GDM1 (cell line): Measurements from ENCODE around the gene SCG5.

Experiments used
- DNase-seq: peaks from one replicate; lab custom pipeline; 2025; lab: John Stamatoyannopoulos, UW

Gene SCG5

DNA sequence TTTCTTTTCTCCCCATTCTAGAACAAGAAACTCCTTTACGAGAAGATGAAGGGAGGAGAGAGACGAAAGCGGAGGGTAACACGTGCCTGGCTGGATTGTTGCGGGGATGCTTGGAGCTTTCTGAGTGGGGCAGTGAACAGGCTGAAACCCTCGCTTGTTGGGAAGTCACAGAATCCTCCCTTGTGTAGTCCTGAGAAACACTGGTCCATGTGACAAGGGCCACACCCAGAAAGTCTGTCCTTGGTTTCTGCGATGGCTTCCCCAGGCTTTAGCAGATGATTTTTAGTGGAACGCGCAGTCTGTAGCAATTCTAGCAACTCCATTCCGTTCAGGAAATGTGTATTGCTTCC is 50.2 kb downstream of the SCG5 start:
- no peak for DNase-seq

DNA sequence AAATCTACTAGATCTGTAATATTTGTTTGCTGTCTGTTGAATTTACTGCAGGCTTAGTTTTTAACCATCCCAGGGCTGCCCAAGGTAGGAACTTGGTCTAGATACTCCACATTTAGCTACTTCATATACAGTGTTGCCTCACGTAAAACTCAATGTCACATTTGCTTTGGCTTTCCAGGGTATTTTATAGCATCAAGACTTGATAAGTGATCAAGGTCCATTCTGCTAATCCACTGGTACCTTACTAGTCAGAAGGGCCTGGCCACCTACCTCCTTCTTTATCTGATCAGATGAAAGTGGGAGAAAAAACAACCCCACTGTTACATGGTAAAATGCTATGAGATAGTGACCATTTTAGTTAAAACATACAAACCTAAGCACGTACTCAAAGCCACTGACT is 50.8 kb downstream of the SCG5 start:
- no peak for DNase-seq

DNA sequence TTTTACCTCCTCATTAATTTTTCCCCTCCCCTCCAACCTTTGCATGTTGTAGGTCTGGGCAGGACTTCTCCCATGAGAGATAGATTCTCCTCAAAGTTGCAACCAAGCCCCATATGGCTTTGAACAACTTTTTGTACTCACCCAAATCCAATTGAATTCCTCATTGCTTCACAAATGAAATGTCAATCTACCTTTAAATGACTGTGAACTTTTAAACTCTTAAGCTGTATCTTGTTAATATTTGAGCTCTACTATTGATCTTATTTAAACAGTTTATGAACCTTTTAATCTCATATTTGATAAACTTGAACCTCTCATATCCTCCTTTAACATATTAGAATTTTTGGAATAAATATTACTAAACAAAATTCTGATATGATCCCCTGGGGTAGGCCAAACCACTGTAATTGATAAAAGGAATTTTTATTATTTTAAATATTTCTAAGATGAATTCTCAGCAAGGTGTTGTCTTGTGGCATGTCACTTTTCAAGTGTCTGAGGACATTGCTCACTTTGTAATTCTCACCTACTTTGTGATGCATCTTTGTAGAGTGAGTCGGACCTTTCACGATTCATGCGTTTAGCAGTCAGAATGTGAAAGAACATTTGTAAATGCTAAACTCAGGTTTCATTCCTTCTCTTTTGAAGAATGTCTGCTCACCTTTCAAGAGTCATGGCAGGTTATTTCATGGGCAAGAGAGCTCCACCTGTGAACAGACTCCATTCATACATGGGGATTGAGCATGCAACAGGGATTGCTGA is 52.9 kb downstream of the SCG5 start:
- DNase-seq = no peak

DNA sequence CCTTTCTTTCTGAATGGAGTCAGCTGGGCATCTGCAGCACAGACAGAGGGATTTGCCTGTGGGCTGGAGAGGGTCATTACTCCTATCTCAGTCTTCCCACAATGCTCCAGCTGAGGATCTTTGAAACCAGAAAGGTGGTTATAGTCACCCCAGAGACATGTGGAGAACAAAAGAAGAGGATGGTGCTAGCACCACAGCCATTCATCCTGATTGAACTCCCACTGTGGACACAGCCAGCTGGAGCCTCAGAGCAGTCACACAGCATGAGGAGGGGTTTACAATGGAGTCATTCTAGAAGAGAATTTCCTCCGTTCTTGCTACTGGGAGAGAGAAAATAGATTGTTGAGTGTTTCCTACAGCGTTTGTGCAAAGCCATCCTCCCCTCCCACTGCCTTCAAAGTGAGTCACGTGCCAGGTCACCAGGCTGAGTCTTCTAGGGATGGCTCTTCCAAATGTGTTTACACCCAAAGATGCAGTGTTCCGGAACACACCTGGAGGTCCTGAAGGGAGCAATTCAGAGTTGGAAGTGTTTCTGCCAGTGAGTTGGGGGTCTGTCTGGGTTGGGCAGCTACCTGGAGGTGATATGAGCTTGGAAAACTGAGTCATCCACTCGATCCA is 57.4 kb downstream of the SCG5 start:
- no peak for DNase-seq

DNA sequence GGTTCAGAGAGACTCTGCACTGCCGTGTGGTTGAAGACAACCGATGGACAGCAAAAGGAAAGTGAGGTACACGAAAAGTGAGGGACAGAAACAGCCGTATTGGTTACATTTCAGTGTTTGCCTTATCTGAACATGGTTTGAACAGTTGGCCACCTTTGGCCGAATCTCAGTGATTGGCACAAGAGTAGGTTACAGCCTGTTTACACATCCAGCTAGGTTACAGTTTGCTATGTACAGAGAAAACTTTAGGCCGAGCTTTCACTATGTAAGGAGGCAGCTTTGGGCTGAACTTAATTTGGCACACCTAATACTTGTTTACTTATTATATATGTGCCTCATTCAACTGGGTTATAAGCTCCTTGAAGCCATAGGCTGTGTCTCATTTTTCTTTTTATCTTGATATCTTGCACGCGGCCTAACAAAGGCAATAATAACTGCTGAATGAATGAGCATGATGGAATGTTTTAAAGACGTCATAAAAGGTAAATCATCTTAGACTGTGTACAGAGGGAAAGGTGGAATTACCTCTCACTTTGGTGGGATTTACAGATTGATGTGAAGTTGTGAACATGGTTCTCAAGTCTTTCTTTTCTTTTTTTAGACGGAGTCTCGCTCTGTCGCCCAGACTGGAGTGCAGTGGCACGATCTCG is 59.1 kb downstream of the SCG5 start:
- no peak for DNase-seq

DNA sequence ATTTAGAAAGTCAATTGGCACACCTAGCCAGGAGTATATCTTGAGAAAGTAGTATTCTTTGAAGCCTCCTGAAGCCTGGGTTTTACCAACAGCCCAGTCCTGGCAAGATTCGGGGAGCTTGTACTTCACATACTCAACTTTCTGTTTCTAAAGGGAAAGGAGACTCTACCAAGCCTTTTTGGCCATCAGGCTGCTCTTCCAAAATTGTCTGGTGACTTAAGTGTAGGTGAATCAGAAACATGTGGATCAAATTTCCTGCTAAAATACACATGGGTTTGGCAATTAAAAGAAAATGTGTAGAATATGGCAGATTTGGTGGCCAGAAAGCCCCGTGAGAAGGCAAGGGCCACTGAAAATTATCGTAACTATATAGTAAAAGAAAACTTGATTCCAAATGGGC is 60.4 kb downstream of the SCG5 start:
- no peak for DNase-seq

DNA sequence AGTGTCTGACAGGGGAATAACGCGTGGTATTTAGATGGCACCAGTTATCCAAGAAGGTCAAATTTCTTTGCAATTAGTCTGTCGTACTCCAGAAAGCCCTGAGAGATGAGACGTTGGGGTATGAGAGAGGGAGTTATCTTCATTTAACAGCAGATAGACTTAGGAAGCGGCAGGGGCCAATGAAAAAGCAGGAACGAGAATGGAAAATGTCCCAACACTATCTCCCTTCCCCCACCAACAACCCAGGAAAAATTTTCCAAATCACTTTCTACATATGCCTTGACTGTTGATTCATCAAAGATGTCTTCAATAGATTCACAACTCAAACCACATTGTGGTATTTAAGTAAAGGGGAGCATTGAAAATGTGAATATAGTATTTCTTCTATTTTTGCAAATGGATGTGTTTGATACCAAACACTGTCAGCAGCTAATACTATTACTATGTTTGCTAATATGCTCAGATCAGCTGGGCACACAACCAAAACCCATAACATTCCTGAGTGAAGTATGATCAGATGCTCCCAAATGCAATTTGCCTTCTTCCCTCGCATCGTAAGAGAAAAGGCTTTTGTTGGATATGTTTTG is 63.0 kb downstream of the SCG5 start:
- no peak for DNase-seq

DNA sequence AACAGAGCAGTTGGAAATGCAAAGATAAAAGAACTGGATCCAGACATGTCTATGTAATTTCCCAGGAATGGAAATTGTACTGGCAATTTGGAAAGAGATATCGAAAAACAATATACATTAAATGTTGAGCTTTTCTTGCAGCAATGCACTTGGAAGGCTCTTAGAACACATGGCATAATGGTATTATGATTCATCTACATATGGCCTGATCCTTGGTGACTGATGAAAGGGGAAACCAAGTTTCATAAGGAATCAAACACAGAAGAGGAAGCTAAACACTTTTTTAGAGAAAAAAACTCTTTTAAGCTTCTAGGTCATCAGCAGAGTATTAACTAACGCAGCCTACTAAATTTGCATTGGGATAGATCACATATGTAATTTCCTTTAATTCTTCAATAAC is 63.9 kb downstream of the SCG5 start:
- DNase-seq = no peak

DNA sequence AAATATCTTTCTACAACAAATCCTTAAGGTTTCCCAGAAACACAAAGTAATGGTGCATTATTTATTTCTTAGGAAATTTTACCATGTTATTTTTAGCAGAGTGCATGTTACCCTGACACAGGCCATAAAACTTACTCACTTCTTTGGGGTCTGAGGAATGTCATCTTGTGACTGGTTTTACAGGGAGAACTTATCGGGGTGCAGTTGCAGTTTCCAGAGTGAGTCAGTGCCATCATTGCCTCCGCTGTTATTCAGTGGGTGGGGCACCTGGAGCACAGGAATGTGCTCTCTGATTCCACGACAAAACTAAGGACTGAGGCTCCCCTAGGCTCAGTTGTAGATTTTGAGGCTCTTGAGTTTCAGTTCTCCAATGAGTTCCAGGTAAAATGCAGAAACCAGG is 65.2 kb downstream of the SCG5 start:
- DNase-seq = no peak

DNA sequence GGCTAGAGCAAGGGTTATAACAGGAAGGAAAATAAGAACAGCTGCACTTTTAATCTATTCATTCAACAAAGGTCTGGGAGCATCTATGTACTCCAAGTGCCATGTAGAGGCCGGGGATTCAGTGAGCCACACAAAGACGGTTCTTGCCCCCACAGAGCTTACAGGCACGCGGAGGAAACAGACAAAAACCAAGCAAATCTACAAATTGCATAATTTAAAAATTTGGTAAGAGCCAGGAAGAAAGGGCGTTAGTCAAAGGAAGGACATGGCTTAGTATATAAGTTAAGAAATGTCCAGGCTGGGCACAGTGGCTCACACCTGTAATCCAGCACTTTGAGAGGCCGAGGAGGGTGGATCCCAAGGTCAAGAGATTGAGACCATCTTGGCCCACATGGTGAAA is 65.9 kb downstream of the SCG5 start:
- DNase-seq = no peak

DNA sequence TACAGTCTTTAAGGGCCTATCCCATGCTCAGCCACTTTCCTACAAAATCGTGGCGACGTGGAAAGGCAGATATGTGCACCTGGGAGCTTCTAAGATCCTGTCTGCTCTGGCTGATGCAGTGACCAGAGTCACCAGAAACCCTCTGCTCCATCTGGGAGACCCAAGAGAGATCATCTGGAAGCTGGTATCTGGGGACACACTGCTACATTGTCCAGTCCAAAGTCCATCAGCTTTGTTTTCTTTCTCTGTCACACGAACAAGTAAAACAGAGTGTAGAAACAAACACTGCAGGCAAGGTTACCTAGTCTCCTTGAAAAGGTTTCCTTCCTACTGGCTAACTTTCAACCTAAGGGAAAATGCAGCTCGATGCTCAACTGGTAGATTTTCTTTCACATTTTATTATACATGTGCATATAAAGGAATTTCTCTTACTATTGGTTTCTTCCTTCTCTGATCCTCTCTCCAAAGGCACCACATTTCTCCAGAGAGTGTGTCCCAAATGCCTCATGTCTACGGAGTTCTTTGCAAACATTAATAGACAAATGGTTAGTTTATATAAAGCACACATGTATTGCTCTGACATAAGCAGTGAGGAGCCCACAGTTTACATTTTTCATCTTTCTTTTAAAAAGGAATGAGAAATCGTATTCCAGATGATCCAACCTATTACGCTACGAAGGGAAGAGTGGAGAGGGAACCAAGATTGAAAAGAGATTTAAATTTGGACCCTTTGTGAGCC is 68.0 kb downstream of the SCG5 start:
- DNase-seq = no peak

DNA sequence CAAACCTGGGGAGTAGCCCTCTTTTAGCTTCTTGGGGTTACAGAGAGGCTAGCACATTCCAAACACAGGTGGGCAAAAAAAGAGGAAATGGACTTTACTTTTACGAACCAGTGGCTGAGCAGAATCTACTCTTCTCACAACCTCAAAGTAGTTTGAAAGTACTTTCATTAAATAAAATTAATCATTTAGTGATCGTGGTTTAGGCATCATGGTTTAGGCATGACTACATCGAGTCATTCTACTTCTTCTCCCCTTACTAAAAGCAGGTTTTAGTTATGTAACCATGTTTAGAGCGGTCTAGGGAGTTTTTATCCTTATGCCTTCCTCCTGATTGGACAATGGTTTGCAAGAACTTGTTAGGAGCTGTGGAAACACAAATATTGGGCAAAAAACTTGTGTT is 73.8 kb downstream of the SCG5 start:
- no peak for DNase-seq

DNA sequence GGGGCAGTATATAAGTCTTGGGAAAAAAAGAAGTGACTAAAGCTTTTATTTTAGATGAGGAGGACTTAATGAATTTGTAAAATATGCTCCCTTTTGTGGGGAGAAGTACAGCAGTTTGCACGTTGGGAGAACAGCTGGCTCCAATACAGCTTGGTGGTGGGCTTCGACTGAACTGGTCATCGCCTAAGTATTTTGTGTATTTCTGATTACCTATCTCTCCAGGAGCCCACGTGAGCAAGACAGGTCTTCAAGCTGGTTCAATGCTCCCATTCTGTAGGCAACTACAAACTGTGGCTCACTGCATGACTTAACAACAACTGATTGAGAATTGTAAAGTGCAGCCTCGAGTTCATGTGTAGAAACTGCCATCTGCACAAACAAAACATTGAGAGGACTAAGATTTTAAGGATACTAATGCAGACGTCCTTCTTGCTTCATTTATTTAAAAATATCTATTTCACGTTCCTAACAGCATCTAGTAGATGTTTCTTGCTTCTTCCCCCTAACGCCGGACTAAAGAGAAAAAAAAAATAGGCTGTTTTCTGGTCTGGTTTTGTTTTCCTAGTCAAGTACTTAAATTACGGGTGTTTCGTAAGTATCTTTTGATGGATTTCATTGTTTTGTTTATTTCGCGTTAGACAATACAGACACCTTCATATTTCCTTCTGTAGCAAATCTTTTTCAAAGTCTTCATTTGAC is 74.9 kb downstream of the SCG5 start:
- no peak for DNase-seq

DNA sequence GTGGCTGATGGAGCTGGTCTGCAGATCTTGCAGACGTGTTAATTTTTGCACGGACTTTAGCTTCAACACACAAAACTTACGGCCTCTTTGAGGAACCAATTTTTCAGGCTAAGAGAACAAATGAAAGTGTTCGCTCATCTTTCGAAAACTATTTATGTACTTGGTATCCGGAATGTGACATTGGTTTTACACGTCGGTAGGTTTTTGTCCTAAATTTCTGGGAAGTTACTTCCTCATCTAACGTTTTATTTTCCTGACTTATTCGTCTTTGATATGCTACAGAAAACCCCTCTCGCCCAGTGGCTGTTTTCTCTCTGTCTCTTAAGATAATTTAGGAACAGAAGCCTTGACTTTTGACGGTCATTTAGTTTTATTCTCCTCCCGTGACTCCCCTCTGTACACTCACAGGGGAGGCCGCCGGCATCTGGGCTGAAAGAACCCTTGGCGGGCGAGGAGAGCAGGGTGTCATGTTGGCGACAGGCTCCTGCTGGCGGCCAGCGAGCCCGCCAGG is 75.5 kb downstream of the SCG5 start:
- DNase-seq = no peak

DNA sequence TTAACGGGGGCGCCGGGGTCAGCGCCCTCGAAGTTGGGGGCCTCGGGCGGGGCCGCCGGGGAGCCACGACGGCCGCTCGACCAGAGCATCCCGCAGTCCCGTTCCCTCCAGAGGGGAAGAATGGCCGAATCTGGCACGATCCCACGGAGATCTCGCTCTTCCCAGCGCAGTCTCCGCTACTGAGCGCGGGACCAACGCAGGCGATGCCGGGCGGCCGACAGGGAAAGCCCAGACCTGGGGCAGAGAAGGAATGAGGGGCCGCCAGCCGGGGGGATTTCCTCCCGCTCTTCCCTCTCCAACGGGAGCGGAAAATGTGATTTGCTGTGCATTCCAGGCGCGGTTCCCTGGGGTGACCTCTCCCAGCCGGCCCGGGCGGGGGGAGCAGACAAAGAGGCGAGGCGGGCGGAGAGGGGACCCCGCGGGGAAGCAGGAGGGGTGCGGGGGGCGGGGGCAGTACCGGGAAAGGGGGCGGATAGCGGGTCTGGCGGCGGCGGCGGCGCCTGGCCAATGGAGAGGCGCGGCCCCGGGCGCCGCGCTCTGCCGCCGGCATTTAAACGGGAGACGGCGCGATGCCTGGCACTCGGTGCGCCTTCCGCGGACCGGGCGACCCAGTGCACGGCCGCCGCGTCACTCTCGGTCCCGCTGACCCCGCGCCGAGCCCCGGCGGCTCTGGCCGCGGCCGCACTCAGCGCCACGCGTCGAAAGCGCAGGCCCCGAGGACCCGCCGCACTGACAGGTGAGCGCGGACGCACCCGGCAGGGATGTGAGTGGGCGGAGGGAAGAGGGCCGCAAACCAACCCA is 76.1 kb downstream of the SCG5 start, which contains the start of gene GREM1:
TSS of gene GREM1 (plus strand) at position 579 of the 801 bp plus-strand sequence. CDS start 12,687 bp downstream, outside the sequence.
- no peak for DNase-seq

DNA sequence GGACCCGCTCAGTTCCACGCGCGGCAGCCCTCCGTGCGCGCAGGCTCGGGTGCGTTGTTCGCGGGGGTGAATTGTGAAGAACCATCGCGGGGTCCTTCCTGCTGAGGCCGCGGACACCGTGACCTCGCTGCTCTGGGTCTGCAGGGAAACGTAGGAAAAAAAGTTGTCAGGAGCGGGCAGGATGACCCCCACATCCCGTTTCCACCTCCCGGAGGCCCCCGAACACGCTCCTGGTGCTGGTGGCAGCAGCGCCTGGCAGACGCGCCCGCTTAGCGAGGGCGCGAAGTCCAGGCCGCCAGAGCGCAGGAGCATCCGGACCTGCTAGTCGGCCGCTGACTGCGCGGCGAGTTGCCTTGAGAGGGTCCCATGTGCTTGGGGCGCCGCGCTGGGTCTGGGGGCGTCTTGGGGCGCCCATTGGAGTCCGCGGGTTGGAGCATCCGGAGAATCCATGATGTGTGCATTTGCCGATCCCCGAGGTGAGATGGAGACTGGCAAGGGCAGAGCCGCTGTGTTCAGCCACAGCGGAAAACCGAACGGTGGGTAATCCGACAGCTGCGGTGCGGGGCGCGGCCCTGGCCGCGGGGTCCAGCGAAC is 76.8 kb downstream of the SCG5 start:
- DNase-seq = no peak

DNA sequence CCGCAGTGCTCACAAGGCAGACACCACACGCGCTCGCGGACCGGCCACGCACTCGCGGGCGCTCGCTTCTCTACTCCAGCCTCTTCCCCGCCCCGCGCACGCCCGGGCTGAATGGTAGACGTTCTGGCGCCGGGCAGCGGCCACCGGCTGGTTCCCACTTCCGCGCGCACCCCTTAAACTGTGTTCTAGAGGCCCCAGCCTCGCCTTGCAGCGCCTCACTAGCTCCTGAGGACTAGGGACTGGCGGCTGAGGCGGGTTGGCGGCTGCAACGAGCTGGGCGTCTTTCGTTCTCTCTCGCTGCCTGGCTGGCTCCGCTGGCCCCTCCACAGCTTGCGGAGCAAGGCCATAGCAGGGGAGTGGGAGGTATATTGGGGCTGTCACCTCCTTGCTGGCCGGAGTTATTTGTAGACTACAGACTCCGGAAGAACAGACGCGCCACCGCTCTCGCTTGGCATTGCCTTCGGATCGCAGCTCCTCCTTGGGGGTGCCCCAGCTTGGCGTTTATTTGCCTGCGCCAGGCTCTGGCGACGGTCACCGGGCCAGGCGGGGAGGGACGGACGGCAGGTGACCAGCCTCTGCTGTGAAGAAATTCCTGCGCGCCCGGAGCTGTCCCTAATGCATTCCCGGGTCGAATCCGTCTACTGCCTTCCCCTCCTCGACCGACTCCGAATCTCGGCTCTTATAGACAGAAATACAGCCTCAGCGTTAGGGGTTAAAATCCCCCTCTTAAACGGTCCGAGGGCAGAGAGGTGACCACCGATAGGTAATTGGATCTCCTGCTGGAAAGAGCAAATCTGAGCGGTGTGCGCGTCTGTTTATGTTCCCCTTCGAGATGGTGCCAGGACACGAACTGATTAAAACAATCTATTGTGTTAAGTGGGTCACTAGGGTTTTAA is 77.6 kb downstream of the SCG5 start:
- DNase-seq = no peak

DNA sequence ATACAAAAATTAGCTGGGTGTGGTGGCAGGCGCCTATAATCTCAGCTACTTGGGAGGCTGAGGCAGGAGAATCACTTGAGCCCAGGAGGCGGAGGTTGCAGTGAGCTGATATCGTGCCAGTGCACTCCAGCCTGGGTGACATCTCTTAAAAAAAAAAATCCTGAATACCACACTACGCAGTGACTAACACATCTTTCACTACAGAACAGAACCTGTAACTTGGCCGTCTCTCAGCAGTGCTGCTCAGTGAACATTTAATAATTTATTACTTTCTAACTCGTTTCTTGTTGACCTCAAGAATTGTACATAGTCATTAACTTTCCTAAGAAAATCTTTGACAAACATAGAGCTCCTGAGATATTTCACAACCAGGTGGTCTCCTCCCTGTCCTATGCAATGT is 80.1 kb downstream of the SCG5 start:
- DNase-seq = no peak

DNA sequence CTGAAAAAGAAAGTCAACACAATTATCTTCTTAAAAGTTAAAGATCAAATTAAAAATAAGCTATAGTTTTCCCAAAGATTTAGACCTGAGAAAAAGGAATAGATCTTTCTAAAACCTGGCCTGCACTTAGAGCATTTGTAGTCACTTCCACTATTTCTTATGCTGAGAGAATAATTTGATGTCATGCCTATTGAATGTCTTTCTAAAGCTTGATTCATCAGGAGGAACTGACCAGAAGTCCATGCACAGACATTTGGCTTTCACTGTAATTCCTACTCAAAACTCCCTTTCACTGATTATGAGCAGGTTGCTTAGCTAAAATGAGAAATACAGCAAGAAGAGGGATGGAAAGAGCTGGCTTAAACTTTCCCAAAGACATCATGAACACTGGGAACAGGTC is 80.6 kb downstream of the SCG5 start:
- no peak for DNase-seq
